Mucosa of descending colon (tissue), 3 donors: ENCODE results near the gene CD99. TPM values are rescaled to one million over a fixed set of nuclear protein-coding genes. Genes with fewer than 3 reads are reported as not detected.

Source experiments
- ATAC-seq: fragments of 200-7000 bp; cut with Tn5 transposase; one replicate; pipeline ENCODE4 v1.9.1; 2020; ENCODE audit warnings: mild to moderate bottlenecking, moderate library complexity
- DNase-seq, 3 donors: peaks; one replicate each; pipeline ENCODE4 v3.0.0-alpha.2; 2020
- H3K36me3 ChIP-seq: fragments of 200-600 bp; one replicate; pipeline ENCODE4 v1.8.0; 2021; ENCODE audit warnings: low read depth, mild to moderate bottlenecking
- H3K4me1 ChIP-seq: fragments of 200-600 bp; one replicate; pipeline ENCODE4 v1.8.0; 2021; ENCODE audit warnings: low read depth, mild to moderate bottlenecking
- H3K4me3 ChIP-seq: fragments of 200-600 bp; one replicate; pipeline ENCODE4 v1.8.0; 2021; ENCODE audit warnings: mild to moderate bottlenecking
- H3K9me3 ChIP-seq: fragments of 200-600 bp; one replicate; pipeline ENCODE4 v1.8.0; 2021; ENCODE audit warnings: mild to moderate bottlenecking
- intact Hi-C, 2 donors: fragments of 100-400 bp; cut with DNase I in 1 of 2; cut with micrococcal nuclease in 1 of 2; formaldehyde crosslinking; loops; one replicate each; pipeline versions ENCODE4 v1.11.0 to v1.11.1; 2022; cut with DNase I, micrococcal nuclease
- total RNA-seq, 3 donors: library from RNA; stranded (reverse); fragmentation: NEBNext Ultra II Directional in 2 of 3; extraction: Animal tissue kit (Norgen Biotek cat#: 25700) in 2 of 3; gene quantifications; one replicate each; pipeline versions ENCODE4 v1.2.1 to v1.2.4, GENCODE V29; 2021 to 2023
- TF ChIP-seq, protein P1 (sequence below): fragments of 200-600 bp; IDR thresholded peaks from one replicate; pipeline ENCODE4 v1.8.0; 2022; ENCODE audit warnings: antibody characterized with exemption, mild to moderate bottlenecking
- donor health status: DM: no; HTN: no; CAD: no; lungs with moderate emphysema.
- donor health status: DM: no; HTN: no; CAD: no.
- donor health status: DM: no; HTN: yes; CAD: no.

CD99 gene
- total RNA-seq, 3 donors from 2014 or later: 147 to 326 (median 171) TPM

DNA sequence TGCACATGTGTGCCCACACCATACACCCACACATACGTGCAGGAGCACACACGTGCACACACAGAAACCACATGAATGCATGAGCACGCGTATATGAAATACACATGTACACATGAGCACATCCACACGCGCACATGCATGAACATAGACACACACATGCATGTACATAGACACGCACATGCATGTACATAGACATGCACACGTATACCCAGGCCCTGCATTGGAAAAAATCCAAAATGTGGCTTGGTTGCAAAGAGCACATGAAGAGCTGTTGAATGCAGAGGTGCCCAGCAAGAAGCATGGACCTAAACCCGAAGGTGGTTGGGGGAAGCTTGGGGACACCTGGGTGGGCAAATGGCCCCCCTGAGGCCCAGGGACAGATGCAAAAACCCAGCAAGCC lies 18.5 kb downstream of the CD99 start:
- H3K9me3 ChIP-seq: no peaks in the 10 kb centered on the region
- no peak overlapping the region for H3K4me3 ChIP-seq
- DNase-seq (peak in 1 of 3 donors; percentile 8), ATAC-seq (no peak)
- H3K36me3 ChIP-seq: peaks cover 7% of the 10 kb centered on the region
- TF ChIP-seq, protein P1, sequence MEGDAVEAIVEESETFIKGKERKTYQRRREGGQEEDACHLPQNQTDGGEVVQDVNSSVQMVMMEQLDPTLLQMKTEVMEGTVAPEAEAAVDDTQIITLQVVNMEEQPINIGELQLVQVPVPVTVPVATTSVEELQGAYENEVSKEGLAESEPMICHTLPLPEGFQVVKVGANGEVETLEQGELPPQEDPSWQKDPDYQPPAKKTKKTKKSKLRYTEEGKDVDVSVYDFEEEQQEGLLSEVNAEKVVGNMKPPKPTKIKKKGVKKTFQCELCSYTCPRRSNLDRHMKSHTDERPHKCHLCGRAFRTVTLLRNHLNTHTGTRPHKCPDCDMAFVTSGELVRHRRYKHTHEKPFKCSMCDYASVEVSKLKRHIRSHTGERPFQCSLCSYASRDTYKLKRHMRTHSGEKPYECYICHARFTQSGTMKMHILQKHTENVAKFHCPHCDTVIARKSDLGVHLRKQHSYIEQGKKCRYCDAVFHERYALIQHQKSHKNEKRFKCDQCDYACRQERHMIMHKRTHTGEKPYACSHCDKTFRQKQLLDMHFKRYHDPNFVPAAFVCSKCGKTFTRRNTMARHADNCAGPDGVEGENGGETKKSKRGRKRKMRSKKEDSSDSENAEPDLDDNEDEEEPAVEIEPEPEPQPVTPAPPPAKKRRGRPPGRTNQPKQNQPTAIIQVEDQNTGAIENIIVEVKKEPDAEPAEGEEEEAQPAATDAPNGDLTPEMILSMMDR: no peak
- peaks cover 37% of the 10 kb centered on the region for H3K4me1 ChIP-seq
- intact Hi-C loops: no loop called here

DNA sequence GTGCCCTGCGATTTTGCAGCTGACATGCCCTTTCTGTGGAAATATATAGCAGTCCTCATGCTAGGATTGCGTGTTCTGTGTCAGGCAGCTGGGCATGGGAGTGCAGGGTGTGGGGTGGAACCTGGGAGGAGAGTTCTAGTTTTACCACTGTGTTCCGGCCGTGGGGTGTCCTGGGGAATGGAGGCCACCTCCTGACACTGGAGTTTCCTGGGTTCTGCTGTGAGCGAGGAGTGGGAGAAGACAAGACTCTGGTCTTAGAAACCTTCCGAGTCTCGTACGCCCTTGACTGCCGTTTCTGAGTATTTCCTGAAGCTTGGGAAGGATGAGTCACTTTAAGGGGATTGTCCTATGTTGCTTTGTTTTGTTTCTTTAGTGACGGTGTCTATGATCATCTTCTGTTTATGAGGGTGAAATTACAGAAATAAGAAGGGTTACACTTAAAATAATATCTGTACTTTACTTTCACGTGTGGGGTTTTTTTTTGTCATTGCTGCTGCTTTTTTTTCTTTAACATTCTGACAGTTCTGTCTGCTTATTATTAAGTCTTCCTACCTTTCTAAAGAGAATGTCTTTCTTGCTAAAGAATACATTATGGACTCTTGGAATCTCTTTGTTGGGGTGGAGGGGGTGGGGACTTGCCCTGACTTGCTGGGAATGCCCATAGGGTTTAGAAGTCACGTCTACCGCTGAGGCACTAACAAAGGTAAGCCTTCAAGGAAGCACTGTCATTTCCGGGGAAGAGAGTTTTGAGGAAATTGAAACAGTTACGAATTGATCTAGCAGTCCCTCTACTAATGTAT lies 19.1 kb downstream of the CD99 start:
- peaks cover 7% of the 10 kb centered on the region for H3K36me3 ChIP-seq
- peak in 2 of 3 donors; percentile 32 to 48 for DNase-seq
- peak; percentile 77 for ATAC-seq
- intact Hi-C loops: no loop called here
- TF ChIP-seq, protein P1: no peak
- H3K4me1 ChIP-seq: peaks cover 32% of the 10 kb centered on the region
- no peaks in the 10 kb centered on the region for H3K9me3 ChIP-seq
- no peak overlapping the region for H3K4me3 ChIP-seq

DNA sequence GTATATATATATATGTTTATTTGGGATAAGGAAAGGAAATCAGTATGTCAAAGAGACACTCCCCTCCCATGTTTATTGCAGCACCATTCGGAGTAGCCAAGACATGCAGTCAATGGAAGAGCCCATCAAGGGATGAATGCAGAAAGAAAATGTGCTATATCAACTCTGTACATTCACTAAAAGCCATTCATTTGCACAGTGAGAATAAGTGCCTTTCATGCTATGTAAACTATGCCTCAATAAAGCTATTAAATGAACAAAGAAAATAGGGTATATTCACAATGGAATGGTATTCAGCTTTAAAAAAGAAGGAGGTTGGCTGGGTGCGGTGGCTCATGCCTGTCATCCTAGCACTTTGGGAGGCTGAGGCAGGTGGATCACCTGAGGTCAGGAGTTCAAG lies 20.3 kb downstream of the CD99 start:
- intact Hi-C loops: no loop called here
- Histone ChIP-seq H3K9me3 (no peaks in the 10 kb centered on the region), H3K4me3 (no peak overlapping the region), H3K36me3 (peaks cover 7% of the 10 kb centered on the region), H3K4me1 (peaks cover 29% of the 10 kb centered on the region)
- DNase-seq: no peak
- TF ChIP-seq, protein P1: no peak
- ATAC-seq: no peak

DNA sequence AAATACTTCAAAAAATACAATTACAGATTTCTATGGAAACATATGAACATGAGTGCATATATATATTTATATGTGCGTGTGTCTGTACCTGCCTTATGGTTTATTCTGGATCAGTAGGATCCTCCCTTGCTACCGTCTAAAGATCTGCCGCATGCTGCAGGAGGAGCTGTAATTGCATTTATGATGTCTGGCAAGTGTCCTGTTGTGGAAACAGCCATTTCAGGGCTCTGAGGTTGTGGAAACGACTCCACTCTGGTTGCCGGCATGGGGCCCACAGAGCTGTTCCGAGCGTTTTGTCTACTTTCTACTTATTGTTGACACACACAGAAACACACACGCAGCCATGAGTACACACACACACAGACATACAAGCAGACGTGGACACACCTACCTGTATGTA lies 21.3 kb downstream of the CD99 start:
- TF ChIP-seq, protein P1: no peak
- intact Hi-C loops: no loop called here
- H3K4me3 ChIP-seq: no peak overlapping the region

DNA sequence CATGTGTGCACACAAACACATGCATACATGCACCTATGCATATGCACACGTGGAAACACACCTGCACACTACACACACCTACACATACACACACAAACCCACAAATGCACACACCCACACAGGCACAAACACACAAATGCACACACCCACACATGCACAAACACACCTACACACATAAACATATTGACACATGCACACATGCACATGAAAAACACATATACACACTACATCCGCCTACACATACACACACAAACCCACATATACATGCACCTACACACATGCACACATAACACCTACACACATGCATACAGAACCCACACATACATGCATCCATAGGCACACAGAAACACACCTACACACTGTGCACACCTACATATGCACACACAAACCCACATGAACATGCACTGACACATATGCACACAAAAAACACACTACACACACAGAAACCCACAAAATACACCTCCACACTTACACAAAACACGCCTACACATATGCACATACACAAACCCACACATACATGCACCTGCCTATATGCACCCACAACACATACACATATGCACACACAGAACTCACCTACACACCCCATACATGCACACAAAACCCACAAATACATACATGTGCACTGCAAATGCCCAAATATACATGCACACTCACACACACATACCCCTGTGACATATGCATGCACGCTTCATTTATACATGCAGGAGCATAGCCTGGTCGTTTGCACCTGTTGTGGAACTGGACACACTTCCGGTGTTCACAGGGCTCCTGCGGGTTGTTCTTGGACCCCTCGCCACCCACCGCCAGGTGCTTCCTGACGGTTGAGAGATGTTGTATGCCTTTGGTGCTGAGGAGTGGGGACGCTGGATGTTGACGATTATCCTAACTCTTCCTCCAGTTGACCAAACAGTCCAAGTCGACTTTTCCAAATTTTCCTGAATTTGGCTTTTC lies 22.1 kb downstream of the CD99 start:
- intact Hi-C loops: no loop called here
- no peak for ATAC-seq
- no peak for DNase-seq
- TF ChIP-seq, protein P1: no peak
- Histone ChIP-seq H3K9me3 (no peaks in the 10 kb centered on the region), H3K36me3 (peaks cover 7% of the 10 kb centered on the region), H3K4me1 (peaks cover 14% of the 10 kb centered on the region), H3K4me3 (no peak overlapping the region)

More for the DNA sequence above, 21.3 kb downstream of the CD99 start:
- H3K9me3 ChIP-seq: no peaks in the 10 kb centered on the region
- ATAC-seq (no peak), DNase-seq (peak in 1 of 3 donors; percentile 44)
- peaks cover 7% of the 10 kb centered on the region for H3K36me3 ChIP-seq
- peaks cover 20% of the 10 kb centered on the region for H3K4me1 ChIP-seq
